H9 (cell line): ENCODE results near the gene EPB41L1. TPM values are rescaled to one million over a fixed set of nuclear protein-coding genes. Genes with fewer than 3 reads are reported as not detected.

Source experiments
- DNase-seq: peaks from one replicate; pipeline ENCODE4 v3.0.0-alpha.2; 2017
- H2AFZ ChIP-seq: one replicate; pipeline ENCODE4 v1.6.1; 2013; ENCODE audit warnings: mild to moderate bottlenecking, low read length, control low read depth, moderate library complexity
- H2AK5ac ChIP-seq: 2 replicates; pipeline ENCODE4 v1.6.1; 2013; ENCODE audit warnings: low read length, control low read depth, mixed read lengths; ENCODE audit not compliant: insufficient read length
- H2BK120ac ChIP-seq: one replicate; pipeline ENCODE4 v1.6.1; 2013; ENCODE audit warnings: low read depth, mild to moderate bottlenecking, low read length, control low read depth, inconsistent platforms; ENCODE audit not compliant: poor library complexity, severe bottlenecking
- H2BK12ac ChIP-seq: 2 replicates; pipeline ENCODE4 v1.6.1; 2013; ENCODE audit warnings: low read length, control low read depth, mixed read lengths, low read depth; ENCODE audit not compliant: insufficient read length
- H2BK15ac ChIP-seq: 2 replicates; pipeline ENCODE4 v1.6.1; 2013; ENCODE audit warnings: low read depth, low read length, control low read depth
- H2BK20ac ChIP-seq: one replicate; pipeline ENCODE4 v1.6.1; 2013; ENCODE audit warnings: low read depth, mild to moderate bottlenecking, low read length, control low read depth, inconsistent platforms; ENCODE audit not compliant: poor library complexity, severe bottlenecking
- H2BK5ac ChIP-seq: 2 replicates; pipeline ENCODE4 v1.6.1; 2013; ENCODE audit warnings: low read length, control low read depth, mixed read lengths; ENCODE audit not compliant: insufficient read length
- H3K14ac ChIP-seq: 2 replicates; pipeline ENCODE4 v1.6.1; 2013; ENCODE audit warnings: low read length, control low read depth; ENCODE audit not compliant: insufficient read depth
- H3K18ac ChIP-seq: 2 replicates; pipeline ENCODE4 v1.6.1; 2013; ENCODE audit warnings: low read depth, mild to moderate bottlenecking, mixed read lengths, low read length, control low read depth; ENCODE audit not compliant: insufficient read length
- H3K23ac ChIP-seq: 2 replicates; pipeline ENCODE4 v1.6.1; 2013; ENCODE audit warnings: low read length, control low read depth, mixed read lengths, low read depth; ENCODE audit not compliant: insufficient read length
- H3K23me2 ChIP-seq: 2 replicates; pipeline ENCODE4 v1.6.1; 2013; ENCODE audit warnings: low read depth, mild to moderate bottlenecking, mixed read lengths, low read length, control low read depth; ENCODE audit not compliant: insufficient read length, poor library complexity, severe bottlenecking
- H3K27ac ChIP-seq: 2 replicates; pipeline ENCODE4 v1.5.1; 2013; ENCODE audit warnings: low read length, control low read depth, mixed read lengths, low read depth; ENCODE audit not compliant: insufficient read length
- H3K27me3 ChIP-seq: 2 replicates; pipeline ENCODE4 v1.6.1; 2013; ENCODE audit warnings: low read length, control low read depth, inconsistent platforms; ENCODE audit not compliant: insufficient read depth
- H3K4ac ChIP-seq: 2 replicates; pipeline ENCODE4 v1.6.1; 2013; ENCODE audit warnings: low read depth, mild to moderate bottlenecking, control low read depth, inconsistent platforms, low read length, moderate library complexity
- H3K4me1 ChIP-seq: 2 replicates; pipeline ENCODE4 v1.6.1; 2013; ENCODE audit warnings: low read length, control low read depth, inconsistent platforms; ENCODE audit not compliant: insufficient read depth
- H3K4me2 ChIP-seq: 2 replicates; pipeline ENCODE4 v1.6.1; 2013; ENCODE audit warnings: low read length, control low read depth, mixed read lengths; ENCODE audit not compliant: insufficient read length, insufficient read depth
- H3K56ac ChIP-seq: 2 replicates; pipeline ENCODE4 v1.6.1; 2013; ENCODE audit warnings: low read depth, mild to moderate bottlenecking, mixed read lengths, low read length, control low read depth; ENCODE audit not compliant: insufficient read length
- H3K79me1 ChIP-seq: 2 replicates; pipeline ENCODE4 v1.6.1; 2013; ENCODE audit warnings: low read depth, mild to moderate bottlenecking, moderate library complexity, low read length, control low read depth, inconsistent platforms; ENCODE audit not compliant: insufficient read depth, poor library complexity, severe bottlenecking
- H3K79me2 ChIP-seq: 2 replicates; pipeline ENCODE4 v1.6.1; 2013; ENCODE audit warnings: low read length, control low read depth, inconsistent platforms; ENCODE audit not compliant: insufficient read depth
- H3K9ac ChIP-seq: 2 replicates; pipeline ENCODE4 v1.6.1; 2013; ENCODE audit warnings: low read length, control low read depth, mixed read lengths; ENCODE audit not compliant: insufficient read length; ENCODE audit errors: extremely low read depth
- H3K9me3 ChIP-seq: one replicate; pipeline ENCODE4 v1.6.1; 2013; ENCODE audit warnings: low read depth, low read length, inconsistent platforms; ENCODE audit not compliant: control insufficient read depth
- H3T11ph ChIP-seq: one replicate; pipeline ENCODE4 v1.6.1; 2013; ENCODE audit warnings: mild to moderate bottlenecking, low read length, control low read depth, inconsistent platforms
- H4K20me1 ChIP-seq: one replicate; pipeline ENCODE4 v1.6.1; 2013; ENCODE audit not compliant: control insufficient read depth, insufficient read length, insufficient read depth
- H4K5ac ChIP-seq: 2 replicates; pipeline ENCODE4 v1.6.1; 2013; ENCODE audit warnings: low read depth, mild to moderate bottlenecking, mixed read lengths, low read length, control low read depth; ENCODE audit not compliant: insufficient read length
- H4K8ac ChIP-seq: replicated peaks from 2 replicates; pipeline ENCODE4 v1.6.1; 2013; ENCODE audit warnings: low read length, control low read depth, mixed read lengths, low read depth; ENCODE audit not compliant: insufficient read length
- H4K91ac ChIP-seq: 2 replicates; pipeline ENCODE4 v1.6.1; 2013; ENCODE audit warnings: low read depth, mild to moderate bottlenecking, moderate library complexity, mixed read lengths, low read length, control low read depth; ENCODE audit not compliant: insufficient read length
- H3K27ac Mint-ChIP-seq, 3 experiments: 2 replicates in 2 of 3; 3 replicates in 1 of 3; pipeline ENCODE4 v1.8.0; 2020 to 2021; ENCODE audit warnings: mixed read lengths in 3 of 3, mild to moderate bottlenecking in 1 of 3, moderate library complexity in 1 of 3
- H3K27me3 Mint-ChIP-seq: 2 replicates; pipeline ENCODE4 v1.8.0; 2021; ENCODE audit warnings: low read depth, mild to moderate bottlenecking, moderate library complexity, mixed read lengths
- H3K36me3 Mint-ChIP-seq, 3 experiments: 2 replicates in 2 of 3; 3 replicates in 1 of 3; pipeline ENCODE4 v1.8.0; 2020 to 2021; ENCODE audit warnings: low read depth in 3 of 3, mixed read lengths in 3 of 3; ENCODE audit not compliant: insufficient read depth in 1 of 3
- H3K4me1 Mint-ChIP-seq, 2 experiments: 2 replicates each; pipeline ENCODE4 v1.8.0; 2020; ENCODE audit warnings: mixed read lengths in 2 of 2
- H3K4me3 Mint-ChIP-seq, 2 experiments: 2 replicates in 1 of 2; 3 replicates in 1 of 2; pipeline ENCODE4 v1.8.0; 2020 to 2021; ENCODE audit warnings: mild to moderate bottlenecking in 2 of 2, mixed read lengths in 2 of 2, moderate library complexity in 1 of 2
- H3K9me3 Mint-ChIP-seq, 2 experiments: 2 replicates in 1 of 2; 3 replicates in 1 of 2; pipeline ENCODE4 v1.8.0; 2020; ENCODE audit warnings: mild to moderate bottlenecking in 2 of 2, mixed read lengths in 2 of 2, moderate library complexity in 1 of 2
- WGBS: extraction: QIAGEN DNeasy Blood & Tissue Kit; methylation state at CpG from one replicate; pipeline ENCODE4 v1.1.7; 2013; ENCODE audit warnings: missing lambda C conversion rate, low lambda C conversion rate, mixed read lengths; ENCODE audit not compliant: insufficient read length; ENCODE audit errors: extremely low coverage; 5-methylcytosine and 5-hydroxymethylcytosine counted together
- total RNA-seq: library from RNA; stranded (reverse); gene quantifications from 2 replicates; pipeline ENCODE4 v1.2.1, GENCODE V29; 2021
- TF ChIP-seq, protein P1 (sequence below): fragments of 200-600 bp; sonication (generic); conservative IDR thresholded peaks from 3 replicates; pipeline ENCODE4 v1.8.0; 2021; ENCODE audit warnings: antibody characterized with exemption, mild to moderate bottlenecking

Gene EPB41L1
- total RNA-seq, 1 experiment from 2014 or later = 31.1 TPM

DNA sequence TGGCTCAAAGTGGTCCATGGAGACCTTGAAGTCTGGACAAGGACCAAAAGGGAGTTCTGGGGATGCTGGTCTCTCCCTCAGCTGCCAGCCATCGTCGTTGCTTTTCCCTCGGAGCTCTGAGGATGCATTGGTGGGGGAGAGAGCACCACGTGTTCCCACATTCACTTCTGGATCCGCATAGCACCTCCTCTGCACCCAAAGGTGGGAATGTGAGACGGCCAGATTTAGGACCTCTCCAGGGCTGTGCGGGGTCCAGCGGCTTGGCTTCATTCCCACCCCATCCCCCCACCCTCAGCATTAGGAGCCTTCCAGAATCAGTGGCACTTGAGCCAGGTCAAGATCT is 1.1 kb downstream of the EPB41L1 start:
- Histone ChIP-seq H3K4me1 (no peaks in the 10 kb centered on the region; the same call in 1 of the 2 replicates), H3K14ac (no peak overlapping the region), H3T11ph (no peak overlapping the region), H3K23me2 (peaks cover 10% of the 10 kb centered on the region), H4K91ac (no peak overlapping the region), H4K5ac (no peak overlapping the region), H3K79me2 (no peaks in the 10 kb centered on the region), H3K27me3 (no peaks in the 10 kb centered on the region; the same call in 1 of the 2 replicates), H3K9me3 (no peaks in the 10 kb centered on the region), H3K9ac (no peak overlapping the region), H2BK120ac (no peak overlapping the region), H3K4ac (no peak overlapping the region), H2BK12ac (no peak overlapping the region), H2AK5ac (no peak overlapping the region), H4K20me1 (no peaks in the 10 kb centered on the region), H3K23ac (no peak overlapping the region), H2BK5ac (no peak overlapping the region), H3K27ac (no peak overlapping the region), H4K8ac (no peak overlapping the region), H3K18ac (no peak overlapping the region), H3K4me2 (peak overlapping the region; percentile 42), H3K79me1 (no peaks in the 10 kb centered on the region), H2AFZ (no peak overlapping the region), H2BK15ac (no peak overlapping the region), H2BK20ac (no peak overlapping the region), H3K56ac (no peak overlapping the region)
- no peaks in the 10 kb centered on the region for H3K9me3 Mint-ChIP-seq
- no peaks in the 10 kb centered on the region for H3K36me3 Mint-ChIP-seq
- peaks cover 20 to 33% of the 10 kb centered on the region in 2 experiments for H3K4me1 Mint-ChIP-seq
- no peak for DNase-seq
- H3K27me3 Mint-ChIP-seq = peaks cover 32% of the 10 kb centered on the region
- H3K27ac Mint-ChIP-seq = no peak overlapping the region; a peak in 1 of 7 replicates
- H3K4me3 Mint-ChIP-seq = peak overlapping the region; percentile 65 to 86
- WGBS = no CpG with 5 or more reads among the region's 8 CpGs
- TF ChIP-seq, protein P1, sequence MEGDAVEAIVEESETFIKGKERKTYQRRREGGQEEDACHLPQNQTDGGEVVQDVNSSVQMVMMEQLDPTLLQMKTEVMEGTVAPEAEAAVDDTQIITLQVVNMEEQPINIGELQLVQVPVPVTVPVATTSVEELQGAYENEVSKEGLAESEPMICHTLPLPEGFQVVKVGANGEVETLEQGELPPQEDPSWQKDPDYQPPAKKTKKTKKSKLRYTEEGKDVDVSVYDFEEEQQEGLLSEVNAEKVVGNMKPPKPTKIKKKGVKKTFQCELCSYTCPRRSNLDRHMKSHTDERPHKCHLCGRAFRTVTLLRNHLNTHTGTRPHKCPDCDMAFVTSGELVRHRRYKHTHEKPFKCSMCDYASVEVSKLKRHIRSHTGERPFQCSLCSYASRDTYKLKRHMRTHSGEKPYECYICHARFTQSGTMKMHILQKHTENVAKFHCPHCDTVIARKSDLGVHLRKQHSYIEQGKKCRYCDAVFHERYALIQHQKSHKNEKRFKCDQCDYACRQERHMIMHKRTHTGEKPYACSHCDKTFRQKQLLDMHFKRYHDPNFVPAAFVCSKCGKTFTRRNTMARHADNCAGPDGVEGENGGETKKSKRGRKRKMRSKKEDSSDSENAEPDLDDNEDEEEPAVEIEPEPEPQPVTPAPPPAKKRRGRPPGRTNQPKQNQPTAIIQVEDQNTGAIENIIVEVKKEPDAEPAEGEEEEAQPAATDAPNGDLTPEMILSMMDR = no peak
